ENCODE data around the gene COMMD1.

DNA sequence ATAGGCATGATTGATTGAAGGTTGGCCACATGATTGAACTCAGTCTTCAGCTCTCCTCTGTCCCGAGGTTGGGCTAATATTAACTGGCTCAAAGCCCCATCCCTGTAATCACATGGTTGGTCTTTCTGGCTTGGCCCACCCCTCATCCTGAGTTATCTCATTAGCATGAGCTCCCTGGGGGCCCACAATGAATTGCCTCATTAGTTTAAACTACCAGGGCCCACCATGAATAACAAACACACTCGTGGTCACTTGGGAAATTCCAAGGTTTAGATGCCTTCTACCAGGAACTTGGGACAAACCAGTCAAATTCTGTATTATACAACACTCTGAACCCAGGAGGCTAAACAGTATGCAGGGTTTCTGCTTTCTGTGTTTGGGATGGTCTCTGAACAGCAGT lies 168.8 kb downstream of the COMMD1 start:
- no peak for TF ChIP-seq YY1 (IDR thresholded peaks at IDR 0.05; ENCODE audit: insufficient read depth, insufficient read length)
- TF ChIP-seq ZNF274 (IDR thresholded peaks at IDR 0.05; ENCODE audit: low read depth, low read length): no peak
- TF ChIP-seq SUZ12 (IDR thresholded peaks at IDR 0.05; ENCODE audit: extremely low read depth, insufficient read depth, insufficient read length): no peak

All from NT2/D1 (cell line).